Astrocyte of the cerebellum (primary cell): ENCODE results near the gene RPIA.
"Not testable (repeated sequence)": the region's sequence is repeated elsewhere in the genome, so short reads cannot be mapped to it uniquely, and the experiment has no call there.

Experiments
- DNase-seq: peaks from one replicate; pipeline ENCODE4 v3.0.0-alpha.2; 2011; ENCODE audit warnings: low read depth
- H3K4me3 ChIP-seq: 2 replicates; pipeline ENCODE4 v1.5.1; 2011; ENCODE audit warnings: mild to moderate bottlenecking, low read depth, low read length, moderate library complexity
- CTCF ChIP-seq: IDR thresholded peaks from 2 replicates; pipeline ENCODE4 v1.5.1; 2012; ENCODE audit warnings: low read length, low read depth, moderate library complexity, mild to moderate bottlenecking; ENCODE audit errors: missing control alignments
- in situ Hi-C: cut with HindIII; loops from 2 replicates; pipeline ENCODE4 v1.10.0; 2017; ENCODE audit warnings: low sequenced_read_pairs

The RPIA gene

DNA sequence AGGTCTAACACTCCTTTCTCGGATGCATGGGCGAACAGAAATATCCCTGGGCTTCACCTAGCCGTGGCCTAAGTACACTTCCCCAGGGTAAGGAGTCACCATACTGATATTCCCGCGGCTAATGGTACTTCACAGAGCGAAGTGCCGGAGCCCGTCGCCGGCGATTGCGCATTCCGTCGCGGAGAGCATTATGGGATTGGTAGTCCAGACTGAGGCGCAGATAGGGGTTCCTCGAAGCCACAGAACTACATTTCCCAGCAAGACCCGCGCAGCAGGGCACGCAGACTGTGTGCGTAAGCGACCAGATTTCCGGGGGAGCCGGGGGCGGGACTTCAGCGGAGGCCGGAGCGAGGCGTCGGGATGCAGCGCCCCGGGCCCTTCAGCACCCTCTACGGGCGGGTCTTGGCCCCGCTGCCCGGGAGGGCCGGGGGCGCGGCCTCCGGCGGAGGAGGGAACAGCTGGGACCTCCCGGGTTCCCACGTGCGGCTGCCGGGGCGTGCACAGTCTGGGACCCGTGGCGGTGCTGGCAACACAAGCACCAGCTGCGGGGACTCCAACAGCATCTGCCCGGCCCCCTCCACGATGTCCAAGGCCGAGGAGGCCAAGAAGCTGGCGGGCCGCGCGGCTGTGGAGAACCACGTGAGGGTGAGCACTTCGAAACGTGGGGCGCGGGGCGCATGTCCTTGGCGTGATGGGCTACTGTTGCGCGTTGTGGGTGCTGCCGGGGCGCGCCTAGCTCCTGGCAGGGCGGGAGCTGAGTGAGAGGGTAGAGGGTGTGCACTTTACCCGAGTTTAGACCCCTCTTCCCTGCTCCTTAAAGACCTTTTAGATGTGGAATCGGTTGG is at the start of gene RPIA:
TSS of gene RPIA (plus strand) at position 335 of the 845 bp plus-strand sequence. CDS start at position 361, 26 bp downstream.
- in situ Hi-C loops: no loop called here
- peak; percentile 94 for DNase-seq
- TF ChIP-seq CTCF: peak; percentile 55

DNA sequence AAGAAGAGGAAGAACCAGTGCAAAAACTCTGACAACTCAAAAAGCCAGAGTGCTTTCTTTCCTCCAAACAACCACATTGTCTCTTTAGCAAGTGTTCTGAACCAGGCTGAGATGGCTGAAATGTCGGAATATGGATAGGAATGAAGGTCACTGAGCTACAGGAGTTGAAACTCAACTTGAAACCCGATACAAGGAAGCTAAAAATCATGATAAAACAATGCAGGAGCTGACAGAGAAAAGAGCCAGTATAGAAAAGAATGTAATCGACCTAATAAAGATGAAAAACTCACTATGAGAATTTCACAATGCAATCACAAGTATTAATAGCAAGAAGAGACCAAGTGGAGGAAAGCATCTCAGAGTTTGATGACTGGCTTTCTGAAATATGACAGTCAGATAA is 49.2 kb upstream of the RPIA start:
- H3K4me3 ChIP-seq: no peak overlapping the region
- in situ Hi-C loops: no loop called here
- no peak for DNase-seq
- TF ChIP-seq CTCF: no peak

More for the DNA sequence above, at the start of gene RPIA:
- H3K4me3 ChIP-seq: peak within 1 kb of the TSS; percentile 76

GRCh38 chr2:88645291-88645882 is 46.1 kb upstream of the RPIA start:
- DNase-seq, H3K4me3 ChIP-seq, in situ Hi-C loops: not testable (repeated sequence)

GRCh38 chr2:88651646-88652045 is 39.8 kb upstream of the RPIA start:
- no peak for TF ChIP-seq CTCF
- no peak for DNase-seq
- in situ Hi-C loops: loop anchor here (10.0 kb wide), 2 partner anchors 47 to 77 kb away; no protein-coding TSS in a partner anchor
- H3K4me3 ChIP-seq: no peak overlapping the region

GRCh38 chr2:88654714-88655113 is 36.8 kb upstream of the RPIA start:
- no peak overlapping the region for H3K4me3 ChIP-seq
- in situ Hi-C loops: loop anchor here (10.0 kb wide), 2 partner anchors 50 to 80 kb away; no protein-coding TSS in a partner anchor
- DNase-seq: no peak
- TF ChIP-seq CTCF: no peak

DNA sequence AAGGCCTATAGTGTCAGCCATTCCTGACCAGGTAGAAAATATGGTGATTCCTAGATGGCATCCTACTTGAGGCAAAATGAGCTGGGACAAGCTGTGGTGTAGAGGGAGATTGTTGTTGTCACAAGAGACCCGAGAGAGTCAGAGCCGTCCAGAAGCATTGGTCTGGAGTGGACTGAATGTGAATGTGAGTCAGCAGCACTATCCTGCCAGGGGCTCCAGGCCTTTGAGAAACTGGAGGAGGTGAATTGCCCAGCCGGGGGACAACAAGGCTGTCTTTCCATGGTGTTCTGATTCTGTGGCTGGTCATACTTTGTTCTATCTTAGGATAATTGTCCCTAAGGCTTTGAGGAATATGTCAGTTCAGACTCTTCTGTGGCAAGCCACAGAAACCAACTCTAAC is 34.8 kb upstream of the RPIA start:
- DNase-seq: no peak
- no peak for TF ChIP-seq CTCF
- no peak overlapping the region for H3K4me3 ChIP-seq
- in situ Hi-C loops: loop anchor here (10.0 kb wide), 2 partner anchors 52 to 82 kb away; no protein-coding TSS in a partner anchor

GRCh38 chr2:88657131-88657530 is 34.3 kb upstream of the RPIA start:
- in situ Hi-C loops: loop anchor here (10.0 kb wide), 2 partner anchors 52 to 82 kb away; no protein-coding TSS in a partner anchor
- DNase-seq: no peak
- TF ChIP-seq CTCF: no peak
- H3K4me3 ChIP-seq: no peak overlapping the region
